ENCODE results near the gene CHAD. TPM values are rescaled to one million over a fixed set of nuclear protein-coding genes. Genes with fewer than 3 reads are reported as not detected.

Gene CHAD
- total RNA-seq, 1 donor from 2014 or later: 0.27 TPM

DNA sequence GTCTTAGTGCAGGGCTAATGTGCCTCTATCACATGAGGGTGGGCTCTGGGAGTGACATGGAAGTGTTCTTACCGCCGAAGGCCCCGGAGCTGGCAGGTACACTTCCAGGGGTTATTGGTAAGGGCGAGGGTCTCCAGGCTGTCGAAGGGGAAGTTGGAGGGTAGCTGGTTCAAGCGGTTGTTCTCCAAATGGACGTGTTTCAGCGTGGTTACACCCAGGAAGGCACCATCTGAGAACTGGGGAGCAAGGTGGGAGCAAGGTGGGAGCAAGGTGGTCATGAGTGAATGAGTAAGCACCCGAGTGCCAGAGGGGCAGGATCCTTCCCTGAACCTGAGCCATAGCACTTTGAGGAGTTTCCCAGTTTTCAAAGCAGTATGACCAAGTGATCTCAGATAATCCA lies 3.0 kb downstream of the CHAD start:
- DNase-seq (no peak), ATAC-seq (ENCODE audit: poor library complexity) (no peak)
- intact Hi-C loops (cut with DNase I): no loop called here

DNA sequence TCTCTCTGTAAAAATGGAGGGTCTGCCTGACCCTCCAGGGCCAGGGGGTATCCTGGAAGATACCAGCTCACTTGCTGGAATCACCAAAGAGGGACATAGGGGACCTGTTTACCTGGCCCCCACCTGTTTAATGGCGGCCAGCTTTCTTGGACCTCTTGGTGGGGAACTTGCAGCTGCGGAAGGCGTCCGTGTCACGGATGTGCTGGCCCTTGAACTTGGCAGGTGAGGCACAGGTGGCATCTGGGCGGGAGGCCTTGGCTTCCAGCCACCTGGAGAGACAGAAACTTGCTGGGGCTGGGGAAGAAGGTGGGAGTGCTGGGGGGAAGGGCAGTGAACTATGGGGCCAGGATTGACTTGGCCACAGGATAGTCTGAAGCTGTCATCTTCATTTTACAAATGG lies 3.5 kb downstream of the CHAD start:
- intact Hi-C loops (cut with DNase I): no loop called here
- DNase-seq (no peak), ATAC-seq (ENCODE audit: poor library complexity) (no peak)

DNA sequence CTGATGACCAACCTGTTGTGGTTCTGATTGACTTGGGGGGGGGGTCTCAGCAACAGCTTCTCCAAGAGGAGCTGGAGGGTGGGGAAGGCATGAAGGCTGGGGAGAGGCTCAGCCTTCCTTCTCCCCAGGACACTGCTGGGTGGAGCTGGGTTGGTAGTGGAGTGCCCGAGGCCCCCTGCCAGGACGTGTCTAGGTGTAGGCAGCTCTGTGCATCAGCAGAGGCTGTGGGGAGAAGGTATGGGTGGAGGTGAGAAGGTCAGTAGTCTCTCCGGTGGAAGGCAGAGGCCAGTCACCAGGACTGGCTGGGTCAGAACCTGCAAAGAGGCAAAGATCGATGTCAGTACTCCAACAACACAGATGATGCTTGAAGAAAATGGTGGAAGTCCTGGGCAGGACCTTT lies 3.9 kb downstream of the CHAD start:
- ATAC-seq (ENCODE audit: poor library complexity) (no peak), DNase-seq (no peak)
- intact Hi-C loops (cut with DNase I): no loop called here

DNA sequence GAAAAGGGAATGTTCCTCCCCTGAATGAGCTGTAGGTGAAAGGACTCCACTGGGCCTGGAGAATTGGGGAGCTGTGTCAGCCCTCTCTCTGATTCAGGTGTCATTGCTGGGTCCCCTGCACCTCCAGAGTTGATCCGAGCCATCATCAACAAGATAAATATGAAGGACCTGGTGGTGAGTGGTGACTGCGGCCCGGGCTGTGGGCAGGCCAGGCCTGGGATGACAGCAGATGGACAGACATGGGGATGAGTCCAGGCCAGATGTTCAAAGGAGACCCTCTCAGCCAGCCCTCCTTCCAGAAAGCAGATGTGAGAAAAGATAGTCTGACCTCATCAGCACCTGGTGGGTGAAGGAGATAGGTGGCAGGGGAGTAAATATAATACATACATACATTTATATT lies 4.6 kb downstream of the CHAD start:
- DNase-seq: no peak

DNA sequence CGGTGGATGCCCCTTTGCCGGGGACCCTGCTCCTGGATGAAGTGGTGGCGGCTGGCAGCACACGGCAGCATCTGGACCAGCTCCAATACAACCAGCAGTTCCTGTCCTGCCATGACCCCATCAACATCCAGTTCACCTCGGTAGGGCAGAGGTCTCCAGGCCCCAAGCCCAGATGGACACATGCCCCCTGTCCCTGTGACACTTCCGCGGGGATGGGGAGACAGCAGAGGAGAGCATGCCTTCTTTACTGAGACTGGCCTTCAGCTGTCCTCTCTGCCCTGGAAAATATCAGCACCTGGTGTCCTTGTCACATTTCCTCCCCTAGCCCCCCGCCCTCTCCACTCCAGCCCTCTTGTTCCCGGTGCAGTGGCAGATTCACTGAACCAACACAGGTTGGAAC lies 6.2 kb downstream of the CHAD start:
- intact Hi-C loops (cut with DNase I): no loop called here
- ATAC-seq (ENCODE audit: poor library complexity): no peak
- no peak for DNase-seq

More for the DNA sequence above, 4.6 kb downstream of the CHAD start:
- ATAC-seq (ENCODE audit: poor library complexity): no peak
- intact Hi-C loops (cut with DNase I): no loop called here

DNA sequence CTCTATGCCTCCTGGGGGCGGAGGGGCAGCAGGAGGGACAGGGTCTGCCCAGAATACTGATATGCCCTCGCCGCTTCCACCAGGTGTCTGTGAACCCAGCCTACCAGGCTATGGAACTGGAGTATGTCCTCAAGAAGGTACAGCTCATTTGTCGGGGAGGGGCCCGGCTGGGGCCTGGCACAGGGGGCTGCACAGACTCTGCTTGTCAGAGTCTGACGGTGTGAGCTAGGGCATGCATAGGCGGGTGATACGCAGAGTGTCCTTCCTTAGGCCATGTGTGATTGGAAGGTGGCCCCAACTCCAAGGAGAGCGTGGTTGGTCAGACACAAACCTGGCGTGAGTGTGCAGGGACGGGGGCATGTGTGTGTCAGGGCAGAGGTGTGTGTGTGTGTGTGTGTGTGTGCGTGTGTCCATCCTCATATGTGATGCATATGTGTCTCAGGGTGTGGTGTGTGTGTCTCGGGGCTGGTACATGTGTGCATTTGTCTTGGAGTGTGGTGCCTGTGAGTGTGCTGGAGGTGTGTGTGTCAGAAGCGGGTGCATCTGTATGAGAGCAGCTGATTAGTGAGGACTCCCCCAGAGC lies 7.0 kb downstream of the CHAD start:
- intact Hi-C loops (cut with DNase I): no loop called here
- ATAC-seq (ENCODE audit: poor library complexity): no peak

DNA sequence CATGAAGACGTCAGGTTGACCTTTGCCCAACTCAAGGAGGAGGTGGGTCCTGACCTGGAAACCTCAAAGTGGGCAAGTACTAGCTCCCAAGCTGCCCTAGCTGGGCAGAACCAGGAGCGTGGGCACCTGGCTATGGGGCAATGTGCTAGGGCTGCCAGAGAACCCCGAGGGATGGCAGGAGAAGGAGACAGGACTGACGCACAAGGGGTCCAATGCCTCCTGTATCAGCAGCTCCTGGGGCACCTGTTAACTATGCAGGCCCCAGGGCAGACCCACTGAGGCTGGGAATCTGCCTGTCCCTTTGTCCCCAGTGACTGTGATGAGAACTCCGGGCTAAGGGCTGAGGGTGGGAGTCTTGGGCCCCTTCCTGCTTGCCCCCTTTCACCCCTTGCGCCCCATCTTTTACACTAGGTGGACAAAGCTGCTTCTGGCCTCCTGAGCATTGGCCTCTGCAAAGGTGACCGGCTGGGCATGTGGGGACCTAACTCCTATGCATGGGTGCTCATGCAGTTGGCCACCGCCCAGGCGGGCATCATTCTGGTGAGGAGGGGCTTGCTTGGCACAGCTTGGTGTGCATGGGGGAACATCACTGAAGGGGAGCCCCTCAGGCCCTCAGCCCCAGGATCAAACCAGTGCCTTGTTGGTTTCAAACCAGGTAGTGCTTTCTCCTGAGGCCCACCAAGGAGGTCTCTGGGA lies 7.7 kb downstream of the CHAD start:
- no peak for ATAC-seq (ENCODE audit: poor library complexity)
- intact Hi-C loops (cut with DNase I): no loop called here
- DNase-seq: no peak

More for the DNA sequence above, 7.0 kb downstream of the CHAD start:
- DNase-seq: no peak

DNA sequence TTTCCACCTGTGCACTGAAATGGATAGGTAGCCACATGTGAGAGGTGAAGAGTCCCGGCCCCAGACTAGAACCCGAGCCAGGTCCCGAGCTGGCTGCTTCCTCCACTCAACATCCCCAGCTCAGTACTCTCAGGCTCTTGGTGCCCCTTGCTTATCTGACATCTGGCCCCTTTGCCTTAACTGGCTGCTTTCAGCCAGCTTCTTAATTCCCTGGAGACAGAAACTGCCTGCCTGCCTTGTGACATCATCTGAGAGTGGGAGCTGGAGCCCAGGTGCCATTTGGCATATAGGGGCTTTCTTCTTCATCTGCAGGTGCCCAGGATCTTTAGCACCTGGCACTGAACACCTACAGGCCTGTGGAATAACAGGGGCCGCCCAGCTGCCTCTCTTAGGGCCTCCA lies 8.9 kb downstream of the CHAD start:
- ATAC-seq (ENCODE audit: poor library complexity) (no peak), DNase-seq (no peak)
- intact Hi-C loops (cut with DNase I): no loop called here

DNA sequence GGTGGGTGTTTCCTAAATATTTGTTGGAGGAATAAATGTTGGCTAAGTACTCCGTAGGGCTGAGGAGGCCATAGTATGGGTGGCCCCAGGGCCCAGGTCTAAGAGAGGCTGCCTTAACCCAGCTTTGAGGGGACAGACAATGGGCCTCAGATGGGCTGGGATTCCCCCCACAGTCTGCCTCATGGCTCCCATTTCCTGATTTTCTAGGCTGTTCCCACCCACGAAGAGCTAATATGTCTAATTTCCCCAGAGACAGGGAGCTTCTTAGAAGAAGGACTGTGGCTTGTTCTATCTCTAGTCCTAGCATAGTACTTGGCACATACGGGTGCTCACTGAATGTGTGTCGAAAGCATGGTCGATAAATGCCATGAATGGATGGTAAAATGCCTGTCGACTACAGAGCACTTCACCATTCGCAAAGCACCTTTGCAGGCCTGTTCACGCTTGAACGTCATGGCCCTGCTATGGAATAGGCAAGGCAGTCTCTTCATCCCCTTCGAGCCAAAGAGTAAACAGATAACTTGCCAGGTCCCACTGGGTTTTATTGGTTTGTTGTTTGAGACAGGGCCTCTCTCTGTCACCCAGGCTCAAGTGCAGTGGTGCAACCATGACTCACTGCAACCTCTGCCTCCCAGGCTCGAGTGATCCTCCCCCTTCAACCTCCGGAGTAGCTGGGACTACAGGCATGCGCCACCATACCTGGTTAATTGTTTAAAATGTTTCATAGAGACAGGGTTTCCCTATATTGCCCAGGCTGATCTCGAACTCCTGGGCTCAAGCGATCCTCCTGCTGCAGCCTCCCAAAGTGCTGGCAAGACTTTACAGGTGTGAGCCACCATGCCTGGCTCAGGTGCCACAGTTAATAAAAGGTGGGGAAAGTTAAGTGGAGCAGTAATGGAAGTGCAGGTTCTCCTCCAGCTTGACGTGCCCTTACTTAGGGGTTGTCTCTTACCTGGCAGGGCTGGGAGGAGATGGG lies 9.7 kb downstream of the CHAD start:
- ATAC-seq (ENCODE audit: poor library complexity) (no peak), DNase-seq (no peak)
- intact Hi-C loops (cut with DNase I): no loop called here

DNA sequence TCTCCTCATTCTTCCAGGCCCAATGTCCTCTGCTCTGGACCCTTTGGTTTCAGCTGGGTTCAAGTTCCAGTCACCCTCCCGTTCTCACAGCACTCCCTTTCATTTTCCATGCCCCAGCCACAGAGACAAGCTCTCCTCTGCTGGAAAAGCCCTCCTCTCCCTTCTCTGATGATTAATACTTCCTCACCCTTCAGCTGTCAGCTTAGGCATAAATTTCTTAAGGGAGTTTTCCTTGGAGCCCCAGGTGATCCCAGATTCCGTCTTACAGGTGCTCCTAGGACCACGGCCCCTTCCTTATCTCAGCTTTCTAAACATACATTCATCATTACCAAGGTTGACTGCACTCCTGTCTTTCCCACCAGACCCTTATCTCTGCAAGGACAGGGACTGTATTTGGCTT lies 10.4 kb downstream of the CHAD start:
- ATAC-seq (ENCODE audit: poor library complexity) (no peak), DNase-seq (no peak)
- intact Hi-C loops (cut with DNase I): no loop called here

DNA sequence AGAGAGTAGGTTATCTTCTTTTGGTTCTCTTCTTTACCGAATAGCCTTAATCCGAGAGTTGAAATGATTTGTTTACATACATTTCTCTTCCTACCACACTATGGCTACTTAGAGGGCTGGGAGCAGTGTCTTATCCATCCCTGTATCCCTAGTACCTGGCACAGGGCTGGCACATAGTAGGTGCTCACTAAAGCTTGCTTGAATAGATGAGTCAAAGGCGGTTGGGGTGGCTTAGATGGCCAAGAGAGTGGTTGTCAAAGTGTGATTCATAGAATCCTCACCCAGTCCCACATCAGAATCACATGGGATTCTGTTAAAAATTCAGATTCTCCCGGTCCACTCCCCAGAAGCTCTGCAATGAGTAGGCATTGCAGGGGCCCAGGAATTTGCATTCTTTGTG lies 11.1 kb downstream of the CHAD start:
- no peak for ATAC-seq (ENCODE audit: poor library complexity)
- intact Hi-C loops (cut with DNase I): no loop called here
- no peak for DNase-seq

DNA sequence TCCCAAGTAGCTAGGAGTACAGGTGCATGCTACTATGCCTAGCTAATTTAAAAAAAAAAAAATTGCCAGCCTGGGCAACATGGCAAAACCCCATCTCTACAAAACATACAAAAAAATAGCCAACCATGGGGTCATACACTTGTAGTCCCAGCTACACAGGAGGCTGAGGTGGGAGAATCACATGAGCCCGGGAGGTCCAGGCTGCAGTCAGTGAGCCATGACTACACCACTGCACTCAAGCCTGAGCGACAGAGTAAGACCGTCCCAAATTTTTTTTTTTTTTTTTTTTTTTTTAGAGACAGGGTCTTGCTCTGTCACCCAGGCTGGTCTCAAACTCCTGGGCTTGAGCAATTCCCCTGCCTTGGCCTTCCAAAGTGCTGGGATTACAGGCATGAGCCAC lies 14.8 kb downstream of the CHAD start:
- intact Hi-C loops (cut with DNase I): no loop called here
- ATAC-seq (ENCODE audit: poor library complexity) (no peak), DNase-seq (no peak)

DNA sequence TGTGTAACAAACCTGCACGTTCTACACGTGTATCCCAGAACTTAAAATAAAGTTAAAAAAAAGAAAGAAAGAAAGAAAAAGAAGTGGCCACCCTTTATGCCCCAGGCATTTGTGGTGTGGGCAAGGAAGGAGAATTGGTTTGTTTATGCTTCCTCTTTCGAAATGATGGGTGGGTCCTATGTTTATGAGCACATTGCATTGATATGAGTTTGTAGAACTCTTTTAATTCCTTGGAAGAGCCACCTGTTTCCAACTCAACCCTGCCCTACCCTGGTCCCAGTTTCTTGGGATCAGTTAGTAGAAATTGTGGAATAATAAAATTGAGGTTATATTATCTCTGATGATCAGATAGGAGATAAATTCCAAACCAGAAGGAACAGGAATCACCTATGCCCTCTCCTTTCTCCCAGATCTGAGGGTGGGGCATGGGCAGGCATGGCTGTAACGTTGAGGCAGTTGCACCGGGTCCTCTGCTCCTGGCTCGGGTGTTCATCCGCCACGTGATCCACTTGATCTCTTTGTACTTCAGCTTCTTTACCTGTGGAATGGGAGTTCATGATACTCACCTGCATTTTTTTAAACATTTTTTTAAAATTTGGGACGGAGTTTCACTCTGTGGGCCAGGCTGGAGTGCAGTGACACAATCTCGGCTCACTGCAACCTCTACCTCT lies 15.9 kb downstream of the CHAD start:
- ATAC-seq (ENCODE audit: poor library complexity): no peak
- intact Hi-C loops (cut with DNase I): no loop called here

DNA sequence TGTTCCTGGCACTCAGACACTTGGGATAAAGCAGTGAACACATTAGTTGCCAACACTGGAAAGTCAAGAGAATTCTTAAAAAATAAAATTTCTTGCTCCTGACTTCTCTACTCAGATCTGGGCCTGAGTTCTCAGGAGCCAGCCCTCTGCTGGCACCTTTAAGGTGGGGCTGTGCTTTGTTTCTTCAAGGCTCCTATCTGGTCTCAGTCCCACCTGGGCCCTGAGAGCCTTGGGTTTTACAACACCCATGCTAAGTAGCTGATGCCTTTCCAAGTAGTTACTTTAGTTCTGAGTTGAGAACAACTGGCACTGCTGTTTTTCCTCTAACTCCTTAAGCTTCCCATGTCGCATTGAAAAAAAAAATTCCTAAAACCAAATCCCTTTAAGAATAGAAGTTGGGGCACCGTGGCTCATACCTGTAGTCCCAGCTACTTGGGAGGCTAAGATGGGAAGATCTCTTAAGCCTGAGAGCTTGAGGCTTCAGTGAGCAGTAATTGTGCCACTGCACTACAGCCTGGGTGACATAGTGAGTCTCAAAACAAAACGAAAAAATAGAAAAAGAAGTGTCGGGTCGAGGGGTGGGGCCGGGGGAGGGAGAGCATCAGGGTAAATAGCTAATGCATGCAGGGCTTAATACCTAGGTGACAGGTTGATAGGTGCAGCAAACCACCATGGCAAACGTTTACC lies 16.6 kb downstream of the CHAD start:
- ATAC-seq (ENCODE audit: poor library complexity) (no peak), DNase-seq (no peak)
- intact Hi-C loops (cut with DNase I): no loop called here

More for the DNA sequence above, 15.9 kb downstream of the CHAD start:
- DNase-seq: no peak

DNA sequence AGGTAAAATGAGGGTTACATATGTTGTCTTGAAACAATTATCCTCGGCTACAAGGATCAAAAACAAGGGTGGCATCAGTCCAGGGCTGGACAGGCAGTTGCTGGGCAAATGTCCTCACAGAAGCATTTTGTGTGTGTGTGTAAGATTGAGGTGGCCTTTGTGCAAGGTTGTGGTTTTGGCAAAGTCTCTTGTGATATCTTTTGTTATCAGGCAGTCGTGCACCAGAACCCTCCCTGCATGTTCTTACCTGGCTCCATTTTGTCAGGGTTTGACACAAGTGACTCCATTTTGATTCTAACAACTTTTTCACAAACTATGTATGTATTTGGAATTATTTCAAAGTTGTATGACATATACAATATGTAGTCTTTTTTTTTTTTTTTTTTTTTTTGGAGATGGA lies 20.0 kb downstream of the CHAD start:
- no peak for DNase-seq
- intact Hi-C loops (cut with DNase I): no loop called here
- no peak for ATAC-seq (ENCODE audit: poor library complexity)

DNA sequence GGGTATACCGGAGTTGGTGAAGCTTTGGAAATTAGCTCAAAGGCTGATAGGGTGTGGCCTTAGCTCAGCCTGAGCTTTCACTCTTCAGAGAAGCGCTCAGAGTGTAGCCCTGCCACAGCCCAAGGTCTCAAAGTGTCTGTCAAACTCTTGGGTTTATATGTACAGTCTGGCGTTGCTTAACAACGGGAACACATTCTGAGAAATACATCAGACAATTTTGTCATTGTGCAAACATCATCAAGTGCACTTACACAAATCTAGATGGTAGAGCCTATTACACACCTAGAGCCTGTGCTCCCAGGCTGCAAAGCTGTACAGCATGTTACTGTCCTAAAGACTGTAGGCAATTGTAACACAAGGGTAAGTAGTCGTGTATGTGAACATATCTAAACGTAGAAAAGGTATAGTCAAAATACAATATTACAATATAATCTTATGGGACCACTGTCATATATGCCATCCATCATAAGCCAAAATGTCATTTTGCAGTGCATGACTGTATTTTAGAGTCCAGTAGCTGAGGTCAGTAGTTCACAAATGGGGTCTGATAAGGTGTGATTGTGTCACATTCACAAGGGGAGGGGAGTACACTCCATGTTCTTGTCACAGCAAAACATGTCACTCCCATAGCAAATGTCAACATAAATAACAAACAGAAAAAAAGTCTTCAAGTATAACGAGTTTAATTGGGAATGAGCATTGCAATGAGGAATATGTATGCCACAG lies 20.6 kb downstream of the CHAD start:
- intact Hi-C loops (cut with DNase I): no loop called here
- no peak for DNase-seq
- ATAC-seq (ENCODE audit: poor library complexity): peak; percentile 53

DNA sequence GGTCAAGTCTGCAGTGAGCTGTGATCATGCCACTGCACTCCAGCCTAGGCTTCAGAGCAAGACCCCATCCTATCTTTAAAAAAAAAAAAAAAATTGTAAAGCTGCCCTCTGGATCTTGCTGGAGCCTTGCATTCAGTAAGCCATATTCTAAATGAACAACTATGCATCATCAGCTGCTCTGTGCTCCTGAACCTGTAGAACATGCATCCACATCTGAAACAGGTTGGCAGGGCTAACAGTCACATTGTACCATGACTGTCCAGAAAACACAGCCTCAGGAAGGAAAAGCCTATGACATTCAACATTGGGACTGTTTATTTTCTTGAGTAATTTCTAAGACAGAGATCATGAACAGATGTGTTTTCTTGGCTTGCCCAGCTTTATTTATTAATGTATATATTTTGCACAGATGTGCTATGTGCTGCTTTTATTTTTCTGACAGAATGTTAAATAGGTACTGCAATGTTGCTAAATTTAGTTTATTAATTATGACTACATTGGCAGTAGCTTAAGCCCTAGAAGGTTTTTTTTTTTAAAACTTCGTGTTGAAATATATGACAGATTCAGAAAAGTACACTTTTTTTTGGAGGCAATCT lies 22.9 kb downstream of the CHAD start:
- intact Hi-C loops (cut with DNase I): no loop called here
- no peak for DNase-seq
- no peak for ATAC-seq (ENCODE audit: poor library complexity)

Data from Right ventricle myocardium superior (tissue), 1 donor.